Motor neuron (in vitro differentiated cells): ENCODE measurements around the gene SMIM12. TPM values are rescaled to one million over a fixed set of nuclear protein-coding genes. Genes with fewer than 3 reads are reported as not detected.
"Not testable (repeated sequence)": the region's sequence is repeated elsewhere in the genome, so short reads cannot be mapped to it uniquely, and the experiment has no call there.

Source experiments
- ATAC-seq, 8 experiments: fragments of 200-7000 bp; cut with Tn5 transposase; replicated peaks in 6 of 8; 2 replicates each; pipeline ENCODE4 v1.8.0; 2021; ENCODE audit warnings: mild to moderate bottlenecking in 8 of 8, moderate library complexity in 8 of 8
- H3K27ac ChIP-seq, 2 donors: fragments of 250-450 bp; sonication (Bioruptor Pico); 2 replicates each; pipeline ENCODE4 v1.9.0; 2021; ENCODE audit warnings: antibody characterized with exemption in 2 of 2, mild to moderate bottlenecking in 2 of 2, moderate library complexity in 1 of 2
- H3K4me1 ChIP-seq, 2 donors: fragments of 250-450 bp; sonication (Bioruptor Pico); replicated peaks in 1 of 2; 2 replicates each; pipeline ENCODE4 v1.6.1; 2021; ENCODE audit warnings: antibody characterized with exemption in 2 of 2, mild to moderate bottlenecking in 2 of 2, moderate library complexity in 1 of 2
- H3K4me3 ChIP-seq, 5 donors: fragments of 250-450 bp; sonication (Bioruptor Pico); 2 replicates each; pipeline ENCODE4 v1.9.0; 2021; ENCODE audit warnings: antibody characterized with exemption in 5 of 5, mild to moderate bottlenecking in 5 of 5, moderate library complexity in 4 of 5
- WGBS, 10 experiments: fragments of 450-650 bp; shearing (Covaris generic); methylation state at CpG; one replicate each; pipeline ENCODE4 v1.0.0; 2022; 5-methylcytosine and 5-hydroxymethylcytosine counted together
- in situ Hi-C, 9 experiments: fragments of 400-800 bp; cut with MboI; loops; one replicate each; pipeline ENCODE4 v1.15.0; 2021; ENCODE audit warnings: low sequenced_read_pairs in 9 of 9, low pct_unique_long_range_greater_than_20kb in 2 of 9; ENCODE audit not compliant: unreplicated experiment in 9 of 9
- total RNA-seq, 8 experiments: library from RNA; unstranded; fragments of 300-600 nt; gene quantifications; 2 replicates each; pipeline versions ENCODE4 v1.2.3 to v1.2.4, GENCODE V29; 2022

The SMIM12 gene
- total RNA-seq, 8 experiments from 2014 or later, result 11.3 to 34.4 (median 24.5) TPM

DNA sequence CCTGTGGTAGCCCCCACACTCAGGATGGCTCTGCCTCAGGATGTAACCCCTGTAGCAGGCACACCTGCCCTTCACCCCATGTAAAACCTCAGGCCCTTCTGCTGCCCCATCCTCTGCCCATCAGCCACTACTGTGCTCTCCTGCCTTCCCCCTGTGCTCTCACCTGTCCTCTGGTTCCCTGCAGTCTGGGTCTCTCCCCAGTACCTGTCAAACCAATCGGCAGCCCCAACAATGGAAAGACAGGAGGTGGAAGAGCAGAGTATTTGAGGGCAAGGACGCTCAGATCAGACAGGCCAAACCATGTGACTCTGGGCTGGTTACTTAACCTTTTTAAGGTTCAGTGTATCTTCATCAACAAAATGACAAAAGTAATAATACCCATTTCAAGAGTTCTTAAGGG lies 30.9 kb downstream of the SMIM12 start:
- Histone ChIP-seq H3K4me3 (no peak overlapping the region), H3K4me1 (peaks cover 0 to 5% of the 10 kb centered on the region in 2 donors), H3K27ac (no peak overlapping the region)
- no peak for ATAC-seq
- in situ Hi-C loops, result no loop called here
- 0 to 83% (median 67%) methylated on average over 1 to 2 of the region's 2 CpGs; no CpG with 5 or more reads in 5 of the 10 experiments for WGBS, 10 experiments

DNA sequence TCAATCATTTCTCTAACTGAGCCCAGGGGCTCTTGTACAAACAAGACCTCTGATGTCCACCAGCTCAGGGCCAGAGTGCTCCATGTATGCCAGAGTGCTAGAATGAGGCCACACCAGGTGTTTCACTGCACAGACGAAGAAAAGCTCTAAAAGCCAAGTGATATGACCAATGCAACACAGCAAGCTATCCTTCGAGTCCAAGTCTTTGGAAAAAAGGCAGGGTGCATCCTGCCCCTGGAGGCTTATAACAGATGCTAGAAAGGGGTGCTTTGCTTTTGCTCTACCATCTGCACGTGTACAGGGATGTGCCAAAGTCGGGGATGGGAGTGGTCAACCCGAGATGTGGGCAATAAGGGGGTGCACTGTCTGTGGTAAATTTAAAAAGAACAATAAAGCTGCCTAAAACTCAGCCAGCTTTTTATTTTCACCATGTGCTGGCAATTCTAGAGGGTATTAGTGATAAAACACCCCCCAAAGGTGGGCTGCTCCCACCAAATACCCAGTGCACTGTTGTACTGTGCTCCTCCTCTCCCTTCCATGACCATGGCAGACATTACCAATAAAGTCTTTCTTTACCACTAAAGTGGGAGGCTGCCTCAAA lies 32.1 kb downstream of the SMIM12 start:
- no peak overlapping the region for H3K27ac ChIP-seq

DNA sequence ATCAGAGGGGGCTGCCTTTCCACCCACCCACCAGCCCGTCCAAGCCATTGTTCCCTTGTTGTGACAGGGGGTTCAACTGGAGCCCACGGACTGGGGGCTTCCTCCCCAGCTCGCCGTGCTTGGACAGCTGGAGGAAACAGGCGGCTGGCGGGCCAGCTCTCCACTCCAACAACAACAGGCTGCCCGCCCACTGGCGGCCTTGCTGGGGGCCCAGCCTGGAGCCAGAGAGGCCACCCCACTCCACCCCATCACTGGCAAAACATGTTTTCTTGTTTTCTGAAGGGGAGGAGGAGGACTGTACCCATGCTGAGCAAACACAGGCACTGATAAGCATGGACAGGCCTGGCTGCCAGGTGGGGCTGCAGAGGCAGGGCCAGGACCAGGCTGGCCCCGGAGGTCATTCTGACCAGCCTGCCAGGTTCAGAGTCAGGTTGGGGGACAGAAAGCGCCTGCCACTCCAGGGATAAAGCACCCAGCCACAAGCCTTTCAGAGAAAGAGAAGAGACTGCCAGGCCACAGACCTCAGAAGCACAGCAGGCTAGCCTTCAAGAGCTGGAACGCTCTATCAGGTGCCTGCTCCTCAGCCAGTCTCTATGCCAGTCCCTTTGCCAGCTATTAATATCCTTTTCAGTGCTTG lies 34.0 kb downstream of the SMIM12 start:
- peak in 3 of 8 experiments; percentile 7 to 28 (median 22) for ATAC-seq
- no peak overlapping the region for H3K27ac ChIP-seq
- in situ Hi-C loops, result no loop called here
- no peak overlapping the region for H3K4me3 ChIP-seq
- peaks cover 0 to 5% of the 10 kb centered on the region in 2 donors for H3K4me1 ChIP-seq
- WGBS, 10 experiments, result 49 to 100% (median 77%) methylated on average over 1 to 9 of the region's 11 CpGs; no CpG with 5 or more reads in 3 of the 10 experiments

More for the DNA sequence above, 32.1 kb downstream of the SMIM12 start:
- WGBS, 10 experiments, result 20 to 86% (median 80%) methylated on average over 1 to 5 of the region's 5 CpGs; no CpG with 5 or more reads in 5 of the 10 experiments
- no peak overlapping the region for H3K4me3 ChIP-seq
- ATAC-seq, result no peak
- peaks cover 0 to 5% of the 10 kb centered on the region in 2 donors for H3K4me1 ChIP-seq
- in situ Hi-C loops, result no loop called here

DNA sequence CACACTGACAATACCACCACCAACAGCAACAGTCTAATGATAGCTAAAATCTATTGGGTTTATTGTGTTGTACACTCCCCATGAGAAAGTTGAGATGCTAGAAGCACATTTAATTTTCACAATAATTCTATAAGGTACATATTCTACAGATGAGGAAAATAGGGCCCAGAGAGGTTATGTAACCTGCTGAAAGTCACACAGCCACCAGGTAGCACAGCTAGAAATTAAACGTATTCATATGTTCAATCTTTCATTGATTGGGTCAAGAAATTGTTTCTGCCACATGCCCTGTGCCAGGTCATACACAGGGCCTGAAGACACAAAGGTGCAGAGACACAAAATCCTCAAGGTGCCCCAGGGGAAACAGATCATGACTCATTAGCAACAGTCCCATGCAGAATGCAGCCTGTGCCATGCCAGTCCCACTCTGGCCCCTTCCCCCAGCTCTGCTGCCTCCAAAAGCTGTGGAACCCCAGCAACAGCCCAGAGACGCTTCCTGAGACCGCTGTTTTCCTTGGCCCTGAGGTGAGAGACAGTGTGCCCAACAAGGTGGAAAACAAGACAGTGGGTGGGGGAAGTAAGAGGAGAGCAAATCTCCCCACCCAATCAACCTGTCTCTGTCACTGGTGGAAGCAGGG lies 34.6 kb downstream of the SMIM12 start:
- Histone ChIP-seq H3K27ac (no peak overlapping the region), H3K4me1 (peaks cover 0 to 5% of the 10 kb centered on the region in 2 donors), H3K4me3 (no peak overlapping the region)
- 20 to 100% (median 79%) methylated on average over 1 to 3 of the region's 3 CpGs; no CpG with 5 or more reads in 2 of the 10 experiments for WGBS, 10 experiments
- ATAC-seq, result no peak
- in situ Hi-C loops, result no loop called here

DNA sequence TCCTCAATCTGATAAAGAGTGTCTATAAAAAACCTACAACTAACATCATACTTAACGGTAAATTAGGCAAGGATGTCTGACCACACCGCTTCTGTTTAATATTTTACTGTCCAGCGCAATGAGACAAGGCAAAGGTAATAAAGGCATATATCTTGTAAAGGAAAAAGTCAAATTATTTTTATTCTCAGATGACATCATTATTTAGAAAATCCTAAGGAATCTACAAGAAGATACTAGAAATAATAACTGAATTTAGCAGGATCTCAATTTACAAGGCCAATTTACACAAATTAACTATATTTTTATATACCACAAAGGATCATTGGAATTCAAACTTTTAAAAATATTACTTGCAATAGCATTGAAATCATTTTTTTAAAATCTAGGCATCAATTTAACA lies 37.3 kb downstream of the SMIM12 start:
- 81 to 100% (median 98%) methylated on average over 2 to 3 of the region's 3 CpGs; no CpG with 5 or more reads in 1 of the 10 experiments for WGBS, 10 experiments
- peaks cover 0 to 5% of the 10 kb centered on the region in 2 donors for H3K4me1 ChIP-seq
- no peak overlapping the region for H3K4me3 ChIP-seq
- H3K27ac ChIP-seq, result no peak overlapping the region
- no peak for ATAC-seq
- in situ Hi-C loops, result no loop called here

DNA sequence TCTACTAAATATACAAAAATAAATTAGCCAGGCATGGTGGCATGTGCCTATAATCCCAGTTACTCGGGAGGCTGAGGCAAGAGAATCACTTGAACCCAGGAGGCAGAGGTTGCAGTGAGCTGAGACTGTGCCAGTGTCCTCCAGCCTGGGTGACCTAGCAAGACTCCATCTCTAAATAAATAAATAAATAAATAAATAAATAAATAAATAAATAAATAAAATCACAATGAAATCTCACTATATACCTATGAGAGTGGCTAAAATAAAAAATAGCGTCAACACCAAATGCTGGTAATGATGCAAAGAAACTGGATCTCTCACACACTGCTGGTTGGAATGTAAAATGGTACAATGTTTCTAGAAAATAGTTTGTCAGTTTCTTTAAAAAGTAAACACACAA lies 40.7 kb downstream of the SMIM12 start:
- H3K27ac ChIP-seq, H3K4me1 ChIP-seq, H3K4me3 ChIP-seq, in situ Hi-C loops, ATAC-seq: not testable (repeated sequence)
- WGBS, 10 experiments, result 80 to 100% (median 93%) methylated on average over 1 to 2 of the region's 2 CpGs; no CpG with 5 or more reads in 1 of the 10 experiments

DNA sequence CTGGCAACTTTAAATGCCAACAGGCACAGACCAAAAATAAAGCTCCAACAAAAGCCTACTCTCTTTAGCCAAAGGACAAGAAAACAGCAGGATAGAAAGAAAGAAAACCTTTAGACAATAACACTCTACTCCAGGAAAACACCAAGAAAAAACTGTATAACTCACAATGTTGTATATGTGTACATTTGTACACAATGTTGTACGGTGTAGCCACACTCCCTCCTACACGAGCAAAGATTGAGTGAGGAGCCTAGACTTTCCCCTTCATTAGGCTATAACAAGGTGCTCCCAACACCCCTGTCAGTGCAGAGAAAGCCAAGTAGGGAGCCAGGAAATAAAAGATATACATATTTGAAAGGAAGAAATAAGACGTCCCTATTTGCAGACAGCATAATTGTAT lies 42.8 kb downstream of the SMIM12 start:
- in situ Hi-C loops, result no loop called here
- ATAC-seq, result no peak
- Histone ChIP-seq H3K27ac (no peak overlapping the region), H3K4me1 (no peaks in the 10 kb centered on the region), H3K4me3 (no peak overlapping the region)
- WGBS, 10 experiments, result 20 to 79% (median 62%) methylated on average over 1 to 3 of the region's 3 CpGs; no CpG with 5 or more reads in 2 of the 10 experiments

DNA sequence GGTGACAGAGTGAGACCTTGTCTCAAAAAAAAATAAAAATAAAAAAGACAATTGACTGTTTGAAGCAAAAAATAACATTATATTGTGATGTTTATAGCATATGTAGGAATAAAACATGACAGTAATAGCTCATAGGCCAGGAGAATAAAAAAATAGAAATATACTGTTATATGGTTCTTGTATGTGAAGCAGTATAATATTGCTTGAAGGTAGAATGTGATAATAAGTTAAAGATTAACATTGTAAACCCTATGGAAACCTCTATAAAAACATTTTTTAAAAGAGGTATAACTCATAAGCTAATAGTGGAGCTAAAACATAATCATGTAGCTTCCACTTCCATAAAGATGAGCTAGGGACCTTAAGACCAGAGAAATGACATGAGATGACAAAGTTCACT lies 43.2 kb downstream of the SMIM12 start:
- Histone ChIP-seq H3K27ac (no peak overlapping the region), H3K4me1 (no peaks in the 10 kb centered on the region), H3K4me3 (no peak overlapping the region)
- in situ Hi-C loops, result no loop called here
- ATAC-seq, result no peak

DNA sequence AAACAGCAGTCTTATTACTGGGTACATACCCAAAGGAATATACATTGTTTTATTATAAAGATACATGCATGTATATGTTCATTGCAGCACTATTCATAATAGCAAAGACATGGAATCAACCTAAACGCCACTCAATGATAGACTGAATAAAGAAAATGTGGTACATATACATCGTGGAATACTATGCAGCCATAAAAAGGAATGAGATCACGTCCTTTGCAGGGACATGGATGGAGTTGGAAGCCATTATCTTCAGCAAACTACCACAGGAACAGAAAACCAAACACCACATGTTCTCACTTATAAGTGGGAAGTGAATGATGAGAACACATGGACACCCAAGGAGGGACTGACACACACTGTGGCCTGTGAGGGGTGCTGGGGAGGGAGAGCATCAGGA lies 48.8 kb downstream of the SMIM12 start:
- H3K27ac ChIP-seq, in situ Hi-C loops, H3K4me3 ChIP-seq, H3K4me1 ChIP-seq, ATAC-seq: not testable (repeated sequence)
- 39 to 100% (median 76%) methylated on average over 1 to 3 of the region's 3 CpGs for WGBS, 10 experiments

DNA sequence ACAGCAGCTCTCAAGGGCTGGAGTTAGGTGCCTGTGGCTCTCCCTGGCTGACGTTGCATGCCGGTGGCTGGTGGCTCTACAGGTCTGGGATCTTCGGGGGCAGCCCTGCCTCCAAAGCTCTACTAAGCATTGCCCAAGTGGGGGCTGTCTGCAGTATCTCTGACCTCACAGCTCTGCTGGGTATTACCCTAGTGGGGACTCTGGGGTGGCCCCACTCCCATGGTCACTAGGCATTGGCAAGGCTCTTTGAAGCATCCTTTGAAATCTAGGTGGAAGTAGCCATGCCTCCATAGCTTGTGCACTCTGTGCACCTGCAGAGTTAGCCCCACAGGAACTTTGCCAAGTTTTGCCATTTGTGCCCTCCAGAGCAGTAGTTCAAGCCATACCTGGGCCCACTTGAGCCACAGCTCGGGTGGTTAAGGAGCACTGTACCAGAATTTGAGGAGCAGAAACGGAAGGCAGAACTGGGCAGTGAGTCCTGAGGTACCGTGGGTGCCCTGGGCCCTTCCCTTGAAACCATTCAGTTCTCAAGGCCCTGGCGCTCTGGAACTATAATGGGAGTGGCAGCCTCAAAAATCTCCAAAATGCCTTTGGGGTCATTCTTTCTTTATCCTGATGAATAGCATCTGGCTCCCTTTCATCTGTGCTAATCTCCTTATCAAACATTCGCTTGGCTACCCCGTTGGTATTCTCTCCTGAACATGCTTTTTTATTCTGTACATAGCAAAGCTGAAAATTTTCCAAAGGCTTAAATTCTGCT lies 51.3 kb downstream of the SMIM12 start:
- WGBS, 10 experiments, result 51 to 100% (median 86%) methylated on average over 2 to 7 of the region's 9 CpGs; no CpG with 5 or more reads in 1 of the 10 experiments
- in situ Hi-C loops, result no loop called here
- Histone ChIP-seq H3K4me3 (no peak overlapping the region), H3K4me1 (no peaks in the 10 kb centered on the region), H3K27ac (no peak overlapping the region)
- ATAC-seq, result no peak

DNA sequence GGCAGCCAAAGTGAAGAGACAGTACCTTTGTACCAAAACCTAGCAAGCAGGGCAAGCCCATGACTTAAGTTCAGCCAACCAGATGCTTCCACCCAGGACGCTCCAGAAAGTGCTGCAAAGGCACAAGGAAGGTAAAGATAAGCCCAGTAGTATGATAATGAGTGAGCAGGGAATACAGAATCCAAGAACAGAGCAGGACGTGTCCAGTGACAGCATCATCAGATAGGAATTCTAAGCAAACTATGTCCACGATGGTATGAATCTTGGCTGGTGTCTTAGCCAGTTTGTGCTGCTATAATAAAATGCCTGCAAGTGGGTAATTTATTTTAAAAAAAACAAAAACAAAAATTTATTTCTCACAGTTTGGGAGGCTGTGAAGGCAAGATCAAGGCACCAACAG lies 53.2 kb downstream of the SMIM12 start:
- 0 to 90% (median 50%) methylated on average over 1 to 3 of the region's 3 CpGs; no CpG with 5 or more reads in 2 of the 10 experiments for WGBS, 10 experiments
- no peak overlapping the region for H3K27ac ChIP-seq
- no peaks in the 10 kb centered on the region for H3K4me1 ChIP-seq
- H3K4me3 ChIP-seq, result no peak overlapping the region
- ATAC-seq, result no peak
- in situ Hi-C loops, result no loop called here

DNA sequence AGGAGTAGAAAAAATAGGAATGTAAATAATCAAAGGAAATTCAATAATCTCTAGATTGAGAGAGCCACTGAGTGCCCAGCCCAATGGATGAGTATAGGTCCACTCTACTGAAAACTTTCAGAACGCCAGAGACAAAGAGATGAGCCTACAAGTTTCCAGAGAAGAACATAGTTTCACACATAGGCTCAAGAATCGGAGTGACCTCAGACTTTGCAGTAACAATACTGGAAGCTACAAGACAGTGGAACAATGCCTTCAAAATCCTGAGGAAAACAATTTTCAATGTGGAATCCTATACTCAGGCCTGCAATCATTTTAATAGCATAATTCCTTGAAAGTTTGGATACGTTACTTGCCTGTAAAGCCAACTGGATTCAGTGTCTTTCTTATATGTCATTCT lies 55.8 kb downstream of the SMIM12 start:
- Histone ChIP-seq H3K4me3 (no peak overlapping the region), H3K27ac (no peak overlapping the region), H3K4me1 (peaks cover 0 to 3% of the 10 kb centered on the region in 2 donors)
- 73 to 100% (median 92%) methylated on average over 2 to 3 of the region's 3 CpGs for WGBS, 10 experiments
- ATAC-seq, result no peak
- in situ Hi-C loops, result no loop called here
